HEK293T (cell line): Measurements from ENCODE around the gene TPP2.

Source experiments
- CTCF ChIA-PET: fragments of 350-600 bp; formaldehyde crosslinking; extraction: SDS; loops from one replicate; lab custom pipeline; 2021; ENCODE audit warnings: antibody characterized with exemption, inconsistent platforms; lab: Yijun Ruan, JAX
- POLR2A ChIA-PET: fragments of 350-600 bp; formaldehyde crosslinking; extraction: SDS; loops from one replicate; lab custom pipeline; 2020; ENCODE audit warnings: antibody characterized with exemption, inconsistent platforms; lab: Yijun Ruan, JAX
- DNase-seq: peaks from one replicate; pipeline ENCODE4 v3.0.0; 2012; ENCODE audit warnings: mixed read lengths; ENCODE audit errors: extremely low spot score
- ARNT ChIP-seq: fragments of 450-650 bp; IDR thresholded peaks from 2 replicates; pipeline ENCODE4 v1.6.1; 2017; ENCODE audit warnings: mild to moderate bottlenecking
- BHLHE40 ChIP-seq: fragments of 450-650 bp; IDR thresholded peaks from 2 replicates; pipeline ENCODE4 v1.6.1; 2016; ENCODE audit warnings: mild to moderate bottlenecking, moderate library complexity, borderline replicate concordance
- CTBP1 ChIP-seq: fragments of 450-650 bp; IDR thresholded peaks from 2 replicates; pipeline ENCODE4 v1.6.1; 2016; ENCODE audit warnings: borderline replicate concordance
- ELF4 ChIP-seq: fragments of 450-650 bp; IDR thresholded peaks from 2 replicates; pipeline ENCODE4 v1.6.1; 2017; ENCODE audit warnings: antibody characterized with exemption
- FOXA1 ChIP-seq: fragments of 450-650 bp; IDR thresholded peaks from 2 replicates; pipeline ENCODE4 v1.6.1; 2016; ENCODE audit warnings: mild to moderate bottlenecking
- FOXK2 ChIP-seq: fragments of 450-650 bp; IDR thresholded peaks from 2 replicates; pipeline ENCODE4 v1.6.1; 2016; ENCODE audit warnings: mild to moderate bottlenecking
- FOXM1 ChIP-seq: fragments of 450-650 bp; IDR thresholded peaks from 2 replicates; pipeline ENCODE4 v1.6.1; 2017; ENCODE audit warnings: mild to moderate bottlenecking, borderline replicate concordance
- HDGF ChIP-seq: fragments of 450-650 bp; IDR thresholded peaks from 2 replicates; pipeline ENCODE4 v1.6.1; 2017; ENCODE audit warnings: antibody characterized with exemption, borderline replicate concordance
- L3MBTL2 ChIP-seq: fragments of 450-650 bp; conservative IDR thresholded peaks from 2 replicates; pipeline ENCODE4 v1.6.1; 2016; ENCODE audit warnings: mild to moderate bottlenecking
- LEF1 ChIP-seq: fragments of 450-650 bp; IDR thresholded peaks from 2 replicates; pipeline ENCODE4 v1.6.1; 2017; ENCODE audit warnings: mild to moderate bottlenecking, borderline replicate concordance
- NFRKB ChIP-seq: fragments of 450-650 bp; IDR thresholded peaks from 2 replicates; pipeline ENCODE4 v1.6.1; 2016; ENCODE audit warnings: mild to moderate bottlenecking, moderate library complexity
- PKNOX1 ChIP-seq: fragments of 450-650 bp; IDR thresholded peaks from 2 replicates; pipeline ENCODE4 v1.6.1; 2016
- SP1 ChIP-seq: fragments of 450-650 bp; IDR thresholded peaks from 2 replicates; pipeline ENCODE4 v1.6.1; 2017
- SUZ12 ChIP-seq: fragments of 450-650 bp; IDR thresholded peaks from 2 replicates; pipeline ENCODE4 v1.6.1; 2016; ENCODE audit warnings: mild to moderate bottlenecking
- TARDBP ChIP-seq: fragments of 450-650 bp; IDR thresholded peaks from 2 replicates; pipeline ENCODE4 v1.6.1; 2016
- ZNF384 ChIP-seq: fragments of 450-650 bp; IDR thresholded peaks from 2 replicates; pipeline ENCODE4 v1.6.1; 2016

TPP2 gene

GRCh38 chr13:102620516-102620915 is 23.7 kb downstream of the TPP2 start:
- POLR2A ChIA-PET: no interaction called here
- TF ChIP-seq FOXK2 (no peak), ELF4 (no peak), CTBP1 (no peak), PKNOX1 (no peak), NFRKB (no peak), ARNT (no peak), FOXA1 (no peak), L3MBTL2 (no peak)
- DNase-seq: no peak
- CTCF ChIA-PET: no interaction called here

- TF ChIP-seq PKNOX1 (no peak), FOXM1 (no peak), LEF1 (no peak), NFRKB (no peak), L3MBTL2 (no peak), BHLHE40 (no peak), SP1 (no peak), ZNF384 (no peak), SUZ12 (no peak), TARDBP (no peak), CTBP1 (no peak), FOXK2 (no peak), FOXA1 (no peak), ELF4 (no peak), ARNT (no peak), HDGF (no peak)
- ChIA-PET CTCF (no interaction called here), POLR2A (no interaction called here)
- no peak for DNase-seq
These were observed 30.1 kb downstream of the TPP2 start for GRCh38 chr13:102626928-102627327.

GRCh38 chr13:102628559-102628958 is 31.8 kb downstream of the TPP2 start:
- ChIA-PET POLR2A (no interaction called here), CTCF (no interaction called here)
- TF ChIP-seq LEF1: no peak
- TF ChIP-seq CTBP1: no peak
- no peak for TF ChIP-seq HDGF
- no peak for TF ChIP-seq SUZ12
- no peak for TF ChIP-seq L3MBTL2
- TF ChIP-seq FOXA1: no peak
- no peak for TF ChIP-seq SP1
- no peak for TF ChIP-seq FOXM1
- TF ChIP-seq ZNF384: no peak
- TF ChIP-seq FOXK2: no peak
- no peak for DNase-seq

- TF ChIP-seq CTBP1 (no peak), ARNT (no peak), FOXM1 (no peak), L3MBTL2 (no peak), ZNF384 (no peak), NFRKB (no peak), LEF1 (no peak)
- CTCF ChIA-PET: interaction anchor here (0.8 kb wide), 1 partner anchor 19 kb away, joined by 3 read pairs; no protein-coding TSS in a partner anchor
- POLR2A ChIA-PET: no interaction called here
- no peak for DNase-seq
These were observed 34.4 kb downstream of the TPP2 start for GRCh38 chr13:102631198-102631597.

- POLR2A ChIA-PET: no interaction called here
- TF ChIP-seq FOXK2 (no peak), L3MBTL2 (no peak), CTBP1 (no peak), HDGF (no peak), BHLHE40 (no peak), NFRKB (no peak), ZNF384 (no peak), ELF4 (no peak), SP1 (no peak), PKNOX1 (no peak), FOXA1 (no peak), ARNT (no peak), SUZ12 (no peak), TARDBP (no peak), LEF1 (no peak), FOXM1 (no peak)
- CTCF ChIA-PET: no interaction called here
- no peak for DNase-seq
These were observed 42.0 kb downstream of the TPP2 start for GRCh38 chr13:102638741-102639140.

GRCh38 chr13:102642029-102642428 is 45.2 kb downstream of the TPP2 start:
- POLR2A ChIA-PET: no interaction called here
- no peak for DNase-seq
- TF ChIP-seq ELF4: no peak
- TF ChIP-seq HDGF: no peak
- no peak for TF ChIP-seq LEF1
- TF ChIP-seq NFRKB: no peak
- no peak for TF ChIP-seq L3MBTL2
- no peak for TF ChIP-seq FOXA1
- no peak for TF ChIP-seq PKNOX1
- TF ChIP-seq CTBP1: no peak
- TF ChIP-seq ARNT: no peak
- no peak for TF ChIP-seq FOXK2
- TF ChIP-seq FOXM1: no peak
- TF ChIP-seq SP1: no peak
- no peak for TF ChIP-seq ZNF384
- no peak for TF ChIP-seq BHLHE40
- no peak for TF ChIP-seq TARDBP
- TF ChIP-seq SUZ12: no peak
- CTCF ChIA-PET: no interaction called here
